Middle frontal gyrus (tissue), 1 donor: ENCODE measurements around the gene KLRG1.

Source experiments
- DNase-seq: peaks from one replicate; pipeline ENCODE4 v3.0.0-alpha.2; 2015; ENCODE audit warnings: low spot score; ENCODE audit errors: extremely low spot score

Gene KLRG1

DNA sequence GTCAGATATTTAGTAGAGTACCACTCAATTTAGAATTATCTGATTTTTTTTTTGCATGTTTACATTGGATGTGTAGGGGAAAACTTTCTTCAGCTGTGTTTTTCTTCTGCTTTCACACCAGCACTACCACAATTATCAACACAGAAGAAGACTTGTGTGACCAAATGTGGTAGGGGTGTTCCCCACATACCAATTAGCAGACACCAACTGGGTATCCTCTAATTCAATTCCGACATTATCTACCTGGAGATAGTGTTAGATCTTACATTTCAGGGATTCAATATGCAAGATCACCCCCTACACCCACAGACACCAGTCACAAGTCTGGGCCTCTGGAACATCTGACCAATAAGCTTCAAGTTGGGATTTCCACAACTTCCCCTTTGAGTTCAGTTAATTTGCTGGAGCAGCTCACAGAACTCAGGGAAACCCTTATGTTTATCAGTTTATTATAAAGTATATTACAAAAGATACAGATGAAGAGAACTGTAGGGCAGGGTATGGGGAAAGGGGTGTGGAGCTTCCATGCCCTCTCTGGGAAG, 4.1 kb upstream of the KLRG1 start:
- no peak for DNase-seq

DNA sequence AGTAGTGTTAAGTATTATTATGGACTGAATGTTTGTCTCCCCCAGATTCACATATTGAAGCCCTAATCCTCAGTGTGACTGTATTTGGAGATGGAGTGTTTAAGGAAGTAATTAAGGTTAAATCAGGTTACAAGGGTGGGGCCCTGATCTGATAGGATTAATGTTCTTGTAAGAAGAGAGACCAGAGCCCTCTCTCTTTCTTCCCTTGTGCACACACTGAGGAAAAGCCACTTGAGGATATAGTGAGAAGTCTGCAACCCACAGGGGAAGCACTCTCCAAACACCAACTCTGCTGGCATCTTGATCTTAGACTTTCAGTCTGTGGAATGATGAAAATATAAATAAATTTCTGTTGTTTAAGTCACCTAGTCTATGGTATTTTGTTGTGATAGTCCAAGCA, 2.2 kb upstream of the KLRG1 start:
- no peak for DNase-seq

DNA sequence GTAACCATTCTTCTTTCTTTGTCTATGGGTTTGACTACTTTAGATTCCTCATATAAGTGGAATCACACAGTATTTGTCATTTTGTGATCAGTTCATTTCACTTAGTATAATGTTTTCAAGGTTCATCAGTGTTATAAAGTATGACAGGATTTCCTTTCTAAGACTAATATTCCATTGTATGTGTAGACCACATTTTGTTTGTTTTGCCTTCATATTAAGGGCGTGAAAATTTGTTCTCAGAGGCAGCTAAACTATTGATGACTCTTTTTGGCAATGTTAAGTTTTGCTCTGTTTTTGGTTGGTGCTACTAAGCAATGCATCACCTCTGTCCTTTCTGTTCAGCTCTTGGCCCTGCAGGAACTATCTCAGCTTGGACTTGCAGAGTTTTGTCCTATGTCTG, 1.7 kb upstream of the KLRG1 start:
- DNase-seq: no peak

DNA sequence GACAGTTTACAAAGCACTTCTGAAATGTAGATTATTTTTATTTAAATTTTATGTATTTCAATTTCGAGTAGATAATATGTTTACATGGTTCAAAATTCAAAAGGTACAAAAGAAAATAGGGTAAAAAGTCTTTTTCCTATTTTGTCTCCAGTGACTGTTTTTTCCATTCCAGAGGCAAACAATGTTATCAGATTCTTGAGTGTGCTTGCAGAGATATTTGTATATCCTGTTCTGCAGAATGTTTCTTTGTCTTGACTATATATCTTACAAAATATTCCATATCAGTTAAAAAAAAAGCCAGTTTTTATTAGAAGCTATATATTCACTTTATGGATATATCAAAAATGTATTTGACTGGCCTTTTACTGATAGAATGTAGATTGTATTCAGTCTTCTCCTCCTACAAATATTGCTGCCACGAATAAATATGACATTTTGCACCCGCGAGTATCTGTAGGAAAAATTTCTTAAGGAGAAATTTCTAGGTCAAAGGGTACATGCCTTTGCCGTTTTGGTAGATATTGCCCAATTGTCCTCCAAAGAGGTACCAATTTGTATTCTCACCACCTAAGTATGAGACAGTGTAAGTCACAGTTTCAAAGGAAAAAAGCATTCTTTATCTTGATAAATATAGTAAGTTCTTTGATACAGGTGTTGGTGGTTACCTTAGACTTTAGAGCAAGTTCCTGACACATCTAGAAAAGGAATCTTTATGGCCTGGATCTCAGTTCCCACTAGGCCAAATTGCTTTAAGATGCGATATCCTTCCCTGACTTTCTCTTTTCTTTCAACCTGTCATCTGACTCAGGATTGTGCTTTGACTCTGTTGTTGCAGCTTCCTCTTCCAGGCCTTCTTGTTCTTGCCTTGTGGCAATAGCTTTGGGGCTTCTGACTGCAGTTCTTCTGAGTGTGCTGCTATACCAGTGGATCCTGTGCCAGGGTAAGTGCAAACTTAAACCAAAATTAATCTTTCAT, 2.3 kb downstream of the KLRG1 start:
- DNase-seq: no peak

DNA sequence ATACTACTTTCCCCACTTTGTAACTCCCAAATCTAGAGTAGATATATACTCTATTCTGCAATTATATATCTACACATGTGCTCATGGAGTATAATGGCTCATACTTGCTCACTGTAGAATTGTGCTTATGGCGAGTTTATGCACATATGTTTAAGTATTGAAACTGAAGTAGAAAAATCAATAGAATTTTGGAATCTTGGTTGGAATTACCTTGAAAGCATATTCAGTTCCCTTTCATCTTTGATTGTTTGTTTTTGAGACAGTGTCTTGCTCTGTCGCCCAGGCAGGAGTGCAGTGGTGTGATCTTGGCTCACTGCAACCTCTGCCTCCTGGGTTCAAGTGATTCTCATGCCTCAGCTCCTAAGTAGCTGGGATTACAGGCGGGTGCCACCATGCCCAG, 4.5 kb downstream of the KLRG1 start:
- no peak for DNase-seq

DNA sequence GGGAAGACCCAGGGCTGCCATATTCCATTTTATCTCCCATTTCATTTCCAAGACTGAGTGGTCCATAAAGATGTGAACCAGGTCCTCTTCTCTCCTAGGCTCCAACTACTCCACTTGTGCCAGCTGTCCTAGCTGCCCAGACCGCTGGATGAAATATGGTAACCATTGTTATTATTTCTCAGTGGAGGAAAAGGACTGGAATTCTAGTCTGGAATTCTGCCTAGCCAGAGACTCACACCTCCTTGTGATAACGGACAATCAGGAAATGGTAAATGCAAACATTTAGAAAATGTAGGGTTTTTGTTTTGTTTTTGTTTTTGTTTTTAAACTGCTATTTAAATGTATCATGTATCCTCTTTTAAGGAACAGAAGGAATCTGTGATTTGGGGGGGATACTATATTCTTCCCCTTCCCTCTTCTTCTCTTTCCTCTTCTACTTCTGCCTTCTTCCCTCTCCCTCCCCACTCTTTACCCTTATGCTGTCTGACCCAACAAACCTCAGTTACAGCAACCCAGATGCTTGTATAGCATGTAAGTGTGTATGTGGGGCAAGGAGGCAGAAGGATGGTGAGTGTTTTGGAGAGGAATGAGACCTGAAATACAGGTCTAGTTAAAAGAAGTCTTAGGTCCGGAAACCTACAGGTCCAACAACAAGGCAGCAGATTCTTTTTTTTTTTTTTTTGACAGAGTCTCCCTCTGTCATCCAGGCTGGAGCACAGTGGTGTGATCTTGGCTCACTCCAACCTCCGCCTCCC, 5.9 kb downstream of the KLRG1 start:
- DNase-seq: no peak

DNA sequence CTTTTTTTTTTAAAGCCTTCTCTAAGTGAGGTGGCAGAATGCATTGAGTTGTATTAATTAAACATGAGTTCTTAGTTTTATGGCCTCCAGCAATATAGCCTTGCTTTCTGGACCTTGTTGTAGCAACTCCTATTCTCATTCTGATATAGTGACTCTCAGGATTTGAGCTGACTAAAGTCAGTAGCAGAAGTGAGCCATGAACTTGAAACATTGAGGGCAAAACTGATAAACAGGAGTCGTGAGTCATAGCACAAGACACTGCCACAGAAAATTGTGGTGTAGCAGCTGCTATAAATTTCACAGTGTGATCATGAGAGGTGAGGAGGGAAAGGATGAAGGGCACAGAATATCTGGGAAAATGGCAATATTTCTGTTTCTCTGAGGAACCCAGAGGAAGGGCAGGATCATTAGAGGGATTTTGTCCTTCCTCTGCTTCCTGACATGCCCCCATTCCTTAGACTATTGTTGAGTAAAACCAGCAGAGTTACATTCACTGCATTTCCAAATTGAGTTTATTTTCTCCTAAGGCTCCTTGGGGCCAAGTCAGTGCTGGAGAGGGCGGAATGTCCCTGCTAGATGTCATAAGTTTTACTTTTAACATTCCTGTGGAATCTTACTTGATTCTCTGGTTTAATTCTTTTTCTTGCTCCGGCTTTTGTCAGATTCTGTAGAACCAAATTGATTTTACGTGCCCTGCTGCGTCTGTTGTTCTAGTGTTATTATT, 7.5 kb downstream of the KLRG1 start:
- DNase-seq: no peak

DNA sequence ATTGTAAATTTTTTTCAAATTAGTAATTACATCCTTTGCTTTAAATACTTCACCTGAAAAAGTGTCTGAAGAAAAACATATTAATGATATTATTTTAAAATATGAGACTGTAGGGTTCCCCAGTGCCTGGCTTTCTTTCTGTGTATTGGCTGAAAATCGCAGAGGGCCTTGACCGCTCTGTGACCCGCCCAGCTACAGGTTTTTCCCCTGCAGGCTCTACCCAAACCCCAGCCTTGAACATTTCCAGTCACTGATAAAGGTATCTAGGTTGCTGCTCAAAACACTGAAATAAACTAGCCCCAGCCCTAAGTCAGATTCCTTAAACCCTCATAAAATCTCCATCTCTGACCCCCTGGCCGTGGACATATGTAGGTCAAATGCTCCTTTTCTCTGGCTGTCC, 11.9 kb downstream of the KLRG1 start:
- DNase-seq: no peak

DNA sequence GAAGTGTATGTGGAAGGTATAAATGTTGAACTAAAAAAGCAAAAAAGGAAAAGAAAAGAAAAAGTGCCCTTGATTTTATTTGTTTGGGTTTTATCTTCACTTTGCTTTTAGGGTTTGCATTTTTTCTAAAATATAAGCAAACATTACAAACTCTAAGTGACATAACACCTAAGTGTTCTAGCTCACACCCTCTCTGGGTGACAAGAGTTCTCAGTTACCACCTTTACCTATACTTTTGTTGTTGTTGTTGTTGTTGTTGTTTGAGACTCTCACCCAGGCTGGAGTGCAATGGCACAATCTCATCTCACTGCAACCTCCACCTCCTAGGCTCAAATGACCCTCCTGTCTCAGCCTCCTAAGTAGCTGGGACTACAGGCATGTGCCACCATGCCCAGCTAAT, 13.0 kb downstream of the KLRG1 start:
- no peak for DNase-seq

DNA sequence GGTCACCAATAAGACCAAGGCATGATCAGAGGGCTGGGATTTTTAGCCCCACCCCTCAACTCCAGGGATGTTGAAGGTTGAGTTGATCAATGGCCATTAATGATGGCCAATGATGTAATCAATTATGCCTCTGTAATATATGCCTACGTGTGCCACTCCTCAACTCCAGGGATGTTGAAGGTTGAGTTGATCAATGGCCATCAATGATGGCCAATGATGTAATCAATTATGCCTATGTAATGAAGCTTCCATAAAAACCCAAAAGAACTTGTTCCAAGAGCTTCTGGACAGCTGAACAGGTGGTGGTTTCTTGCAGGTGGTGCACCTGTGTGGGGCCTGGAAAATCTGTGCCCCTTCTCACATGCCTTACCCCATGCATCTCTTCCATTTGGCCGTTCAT, 33.2 kb downstream of the KLRG1 start:
- DNase-seq: no peak

DNA sequence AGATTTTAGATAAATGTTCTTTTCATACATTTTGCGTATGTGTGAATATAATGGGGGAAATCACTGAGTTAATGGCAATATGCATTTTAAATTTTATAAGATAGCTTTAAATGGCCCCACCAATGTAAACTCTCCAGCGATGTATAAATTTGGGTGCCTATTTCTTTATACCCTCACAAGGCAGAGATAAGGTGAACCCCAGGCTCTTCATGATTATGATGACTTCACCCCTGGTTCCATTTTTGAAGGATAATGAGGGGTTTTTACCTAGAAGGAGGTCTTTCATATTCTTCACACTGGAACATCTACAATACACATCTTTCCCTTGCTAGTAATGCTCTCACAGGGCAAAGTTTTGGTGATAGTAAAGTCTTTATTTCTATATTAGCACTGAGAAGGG, 35.2 kb downstream of the KLRG1 start:
- DNase-seq: no peak

DNA sequence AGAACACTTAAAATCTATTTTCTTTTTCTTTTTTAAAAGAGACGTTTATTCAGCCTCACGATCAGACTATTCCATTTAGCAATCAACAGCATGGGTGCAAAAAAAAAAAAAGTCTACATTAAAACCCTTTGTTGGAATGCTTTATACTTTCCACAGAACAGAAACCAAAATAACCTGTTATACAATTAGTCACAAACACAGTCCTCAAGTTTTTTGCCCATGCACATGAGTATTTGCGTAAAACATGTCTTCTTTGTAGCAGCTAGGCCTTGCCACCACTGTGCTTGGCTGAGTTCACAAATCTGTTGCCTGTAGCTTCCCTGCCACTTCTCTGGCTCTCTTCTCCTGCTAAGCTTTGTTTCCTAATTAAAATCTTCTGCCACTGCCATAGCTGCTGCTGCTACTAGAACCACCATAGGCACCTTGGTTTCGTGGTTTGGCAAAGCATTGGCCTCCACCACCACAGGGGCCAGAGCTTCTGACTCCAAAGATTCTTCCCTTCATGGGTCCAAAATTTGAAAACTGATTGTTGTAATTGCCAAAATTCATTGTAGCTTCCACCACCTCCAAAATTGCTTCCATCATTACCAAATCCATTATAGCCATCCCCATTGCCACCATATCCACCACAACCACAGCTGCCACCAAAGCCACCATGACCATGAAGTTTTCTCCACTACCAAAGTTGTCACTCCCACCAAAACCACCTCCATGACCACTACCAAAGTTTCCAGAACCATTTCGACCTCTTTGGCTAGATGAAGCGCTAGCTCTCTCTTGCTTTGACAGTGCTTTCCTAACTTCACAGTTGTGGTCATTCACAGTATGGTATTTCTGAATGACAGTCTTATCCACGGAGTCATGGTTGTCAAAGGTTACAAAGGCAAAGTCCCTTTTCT, 38.1 kb downstream of the KLRG1 start:
- no peak for DNase-seq

DNA sequence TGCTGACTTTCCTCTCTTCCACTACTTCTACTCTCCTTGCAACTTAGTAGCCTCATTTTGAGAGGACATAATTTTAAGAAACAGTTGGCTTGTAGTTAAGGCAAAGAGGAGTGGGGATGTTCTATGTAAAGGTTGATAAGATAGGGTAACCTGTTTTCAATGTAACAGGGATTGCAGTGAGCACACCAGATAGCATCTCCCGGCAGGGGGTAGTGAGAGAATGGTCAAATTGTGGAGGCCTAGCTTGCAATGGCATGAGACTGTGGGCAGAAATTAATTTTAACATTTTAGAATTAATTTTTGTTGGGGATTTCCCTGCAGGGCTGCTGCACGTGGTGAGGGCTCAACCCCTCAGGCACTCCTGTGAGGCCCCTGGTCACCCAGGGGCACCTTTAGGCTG, 41.4 kb downstream of the KLRG1 start:
- no peak for DNase-seq

DNA sequence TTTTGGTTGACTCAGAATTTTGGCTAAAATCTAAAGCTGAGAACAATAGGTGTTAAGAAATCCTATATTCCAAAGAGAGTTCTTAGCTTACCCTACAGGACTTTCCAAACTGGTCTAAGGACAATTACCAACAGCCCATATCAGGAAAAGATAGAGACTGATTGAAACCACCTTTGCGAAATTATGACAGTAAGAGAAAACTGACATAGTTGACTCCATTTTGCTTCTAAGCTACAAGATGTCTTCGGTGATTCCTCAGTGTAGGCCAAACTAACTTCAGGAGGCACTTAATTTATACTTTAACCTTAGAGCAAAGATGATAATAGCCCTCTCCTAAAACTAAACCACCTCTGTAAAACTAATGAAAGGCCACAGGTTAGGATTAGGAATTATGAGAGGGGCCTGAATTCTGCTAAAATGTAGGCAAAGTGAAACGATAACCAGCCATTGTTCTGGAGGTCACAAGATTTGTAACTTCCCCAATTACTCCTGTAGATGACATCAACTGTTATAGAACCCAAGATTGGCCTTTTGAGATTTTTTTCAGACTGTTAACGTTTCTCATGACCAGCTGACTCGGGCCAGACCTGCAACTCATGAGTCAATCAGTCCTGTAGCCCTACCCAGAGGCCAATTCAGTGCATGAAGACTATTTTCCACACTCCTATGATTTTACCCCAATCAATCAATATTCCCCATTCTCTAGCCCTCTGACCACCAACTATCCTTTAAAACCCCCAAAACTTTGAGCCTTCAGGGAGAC, 43.0 kb downstream of the KLRG1 start:
- no peak for DNase-seq

DNA sequence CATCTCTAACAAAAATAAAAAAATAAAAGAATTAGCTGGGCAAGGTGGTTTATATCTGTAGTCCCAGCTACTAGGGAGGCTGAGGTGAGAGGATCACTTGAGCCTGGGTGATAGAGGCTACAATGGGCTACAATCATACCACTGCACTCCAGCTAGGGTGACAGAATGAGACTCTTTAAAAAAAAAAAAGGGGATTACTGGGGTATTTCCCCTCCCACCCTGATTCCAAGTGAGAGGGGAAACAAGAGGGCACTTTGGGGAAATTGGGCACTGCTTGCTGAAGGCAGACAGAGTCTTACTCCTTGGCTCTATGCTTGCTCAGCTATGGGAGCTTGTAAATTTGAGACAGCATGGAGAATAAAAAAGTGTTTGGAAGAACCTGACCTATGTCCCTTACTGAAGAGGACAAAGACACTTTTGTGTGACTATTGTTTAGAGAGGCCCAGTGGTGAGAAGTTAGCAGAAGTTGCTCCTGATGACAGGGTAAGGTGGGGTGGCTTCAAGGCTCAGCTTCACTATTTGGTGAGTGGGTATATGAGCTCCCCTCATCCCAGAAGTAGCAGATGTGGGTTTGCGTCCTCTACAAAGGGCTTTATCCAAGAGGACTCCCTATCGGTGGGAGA, 44.0 kb downstream of the KLRG1 start:
- no peak for DNase-seq

DNA sequence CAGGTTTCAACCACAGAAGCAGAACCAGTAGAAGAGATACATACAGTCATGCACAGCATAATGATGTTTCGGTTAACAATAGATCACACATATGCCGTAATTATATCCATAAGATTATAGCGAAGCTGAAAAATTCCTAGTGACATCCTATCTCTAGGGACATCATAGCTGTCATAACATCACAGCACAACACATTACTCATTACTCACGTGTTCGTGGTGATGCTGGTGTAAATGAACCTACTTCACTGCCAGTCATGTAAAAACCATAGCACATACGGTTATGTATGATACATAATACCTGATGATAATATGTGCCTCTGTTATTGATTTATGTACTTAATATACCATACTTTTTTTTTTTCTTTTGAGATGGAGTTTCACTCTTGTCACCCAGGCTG, 44.7 kb downstream of the KLRG1 start:
- DNase-seq: no peak

DNA sequence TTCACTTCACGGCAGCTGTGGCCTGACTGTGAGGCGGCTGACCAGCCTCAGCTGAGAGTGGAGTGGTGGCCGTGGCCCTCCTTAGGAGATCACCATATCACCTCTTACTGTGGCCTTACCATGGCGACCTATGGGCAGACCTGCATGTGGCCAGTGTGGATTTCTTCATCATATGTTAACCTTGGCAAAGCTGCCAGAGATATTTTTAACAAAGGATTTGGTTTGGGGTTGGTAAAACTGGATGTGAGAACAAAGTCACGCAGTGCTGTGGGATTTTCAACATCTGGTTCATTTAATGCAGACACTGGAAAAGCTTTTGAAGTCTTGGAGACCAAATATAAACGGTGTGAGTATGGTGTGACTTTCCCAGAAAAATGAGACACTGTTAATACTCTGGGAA, 46.9 kb downstream of the KLRG1 start:
- no peak for DNase-seq

DNA sequence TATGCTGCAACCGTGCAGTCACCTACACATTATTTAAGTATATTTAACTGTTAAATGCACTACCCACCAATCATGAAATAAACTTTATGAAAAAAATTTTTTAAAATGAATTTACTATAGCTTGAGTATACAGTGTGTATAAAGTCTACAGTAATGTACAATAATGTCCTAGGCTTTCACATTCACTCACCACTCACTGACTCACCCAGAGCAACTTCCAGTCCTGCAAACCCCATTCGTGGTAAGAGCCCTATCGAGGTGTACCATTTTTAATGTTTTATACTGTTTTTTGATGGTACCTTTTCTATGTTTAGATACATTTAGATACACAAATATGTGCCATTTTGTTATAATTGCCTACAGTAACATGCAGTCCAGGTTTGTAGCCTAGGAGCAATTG, 48.1 kb downstream of the KLRG1 start:
- no peak for DNase-seq

DNA sequence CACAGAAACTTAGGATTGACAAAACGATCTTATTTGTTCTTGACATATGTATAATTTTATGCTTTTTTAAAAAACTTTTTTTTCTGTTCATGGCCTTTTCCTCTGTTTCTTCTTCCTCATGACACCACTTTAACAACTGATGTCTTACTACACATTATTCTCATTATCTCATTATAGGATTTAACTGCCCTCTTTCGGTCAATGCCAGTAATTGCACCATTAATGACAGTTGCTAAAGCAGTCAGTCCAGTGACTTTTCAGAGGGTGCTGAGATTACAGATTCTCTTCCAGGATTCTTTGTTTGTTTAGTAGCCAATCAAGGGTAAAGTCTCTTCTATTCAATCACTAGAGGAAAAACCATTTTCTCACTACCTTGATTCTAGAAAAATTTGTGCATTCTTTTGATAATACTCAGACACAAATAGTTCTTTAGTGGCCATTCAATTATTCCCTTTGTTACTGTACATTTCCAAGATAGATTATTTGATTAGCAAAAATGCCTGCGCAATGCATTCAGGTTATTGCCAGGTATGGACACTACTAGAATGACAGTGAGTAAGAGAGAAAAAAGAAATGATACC, 50.1 kb downstream of the KLRG1 start:
- peak; percentile 16 for DNase-seq
